Epithelial cell of prostate (primary cell): Measurements from ENCODE around the gene NUP153.
"Not testable (repeated sequence)": the region's sequence is repeated elsewhere in the genome, so short reads cannot be mapped to it uniquely, and the experiment has no call there.

Source experiments
- DNase-seq: peaks from one replicate; pipeline ENCODE4 v3.0.0-alpha.2; 2011; ENCODE audit warnings: low read depth, low spot score
- H3K27ac ChIP-seq: fragments of 450-650 bp; 2 replicates; pipeline ENCODE4 v1.5.1; 2017; ENCODE audit warnings: mild to moderate bottlenecking

NUP153 gene

GRCh38 chr6:17714879-17715851 is 8.4 kb upstream of the NUP153 start:
- DNase-seq: no peak
- no peak overlapping the region for H3K27ac ChIP-seq

GRCh38 chr6:17714177-17714576 is 7.5 kb upstream of the NUP153 start:
- no peak overlapping the region for H3K27ac ChIP-seq
- no peak for DNase-seq

GRCh38 chr6:17712576-17712975 is 5.9 kb upstream of the NUP153 start:
- H3K27ac ChIP-seq: no peak overlapping the region

GRCh38 chr6:17710331-17710730 is 3.6 kb upstream of the NUP153 start:
- no peak for DNase-seq
- no peak overlapping the region for H3K27ac ChIP-seq

More at GRCh38 chr6:17712576-17712975, 5.9 kb upstream of the NUP153 start:
- DNase-seq: no peak

GRCh38 chr6:17709476-17709875 is 2.8 kb upstream of the NUP153 start:
- DNase-seq: no peak
- H3K27ac ChIP-seq: no peak overlapping the region

- not testable (repeated sequence) for H3K27ac ChIP-seq, DNase-seq
Measured at GRCh38 chr6:17708035-17708434, 1.3 kb upstream of the NUP153 start.

- DNase-seq: no peak
- H3K27ac ChIP-seq: peak overlapping the region; percentile 93
Measured at GRCh38 chr6:17707371-17707651, 586 bp upstream of the NUP153 start.

GRCh38 chr6:17705778-17706579 is 746 bp downstream of the NUP153 start:
- DNase-seq: no peak
- peak overlapping the region; percentile 93 for H3K27ac ChIP-seq

- peak overlapping the region; percentile 93 for H3K27ac ChIP-seq
- no peak for DNase-seq
Measured at GRCh38 chr6:17705428-17705777, 1.3 kb downstream of the NUP153 start.

GRCh38 chr6:17703256-17703694 is 3.5 kb downstream of the NUP153 start:
- peak; percentile 59 for DNase-seq
- peak overlapping the region; percentile 93 for H3K27ac ChIP-seq

GRCh38 chr6:17700421-17701416 is 6.0 kb downstream of the NUP153 start:
- H3K27ac ChIP-seq: no peak overlapping the region

GRCh38 chr6:17691925-17692538 is 14.7 kb downstream of the NUP153 start:
- H3K27ac ChIP-seq: no peak overlapping the region
- DNase-seq: no peak

More at GRCh38 chr6:17700421-17701416, 6.0 kb downstream of the NUP153 start:
- no peak for DNase-seq

- H3K27ac ChIP-seq: no peak overlapping the region
- no peak for DNase-seq
Measured at GRCh38 chr6:17688481-17688880, 18.2 kb downstream of the NUP153 start.

GRCh38 chr6:17687136-17687535 is 19.6 kb downstream of the NUP153 start:
- no peak for DNase-seq
- no peak overlapping the region for H3K27ac ChIP-seq

GRCh38 chr6:17684134-17684533 is 22.6 kb downstream of the NUP153 start:
- H3K27ac ChIP-seq: no peak overlapping the region
- no peak for DNase-seq

- H3K27ac ChIP-seq: no peak overlapping the region
- DNase-seq: no peak
Measured at GRCh38 chr6:17683428-17683827, 23.3 kb downstream of the NUP153 start.

- DNase-seq: no peak
- no peak overlapping the region for H3K27ac ChIP-seq
Measured at GRCh38 chr6:17679726-17680125, 27.0 kb downstream of the NUP153 start.

GRCh38 chr6:17677602-17678001 is 29.1 kb downstream of the NUP153 start:
- H3K27ac ChIP-seq: no peak overlapping the region

GRCh38 chr6:17673543-17674254 is 33.0 kb downstream of the NUP153 start:
- no peak for DNase-seq
- no peak overlapping the region for H3K27ac ChIP-seq

More at GRCh38 chr6:17677602-17678001, 29.1 kb downstream of the NUP153 start:
- no peak for DNase-seq
